ENCODE measurements around the gene FGF1. TPM values are rescaled to one million over a fixed set of nuclear protein-coding genes. Genes with fewer than 3 reads are reported as not detected.

The FGF1 gene
- total and polyA plus RNA-seq, 2 donors (not counting 3 experiments of a cell fraction or from before 2014, with no cell fraction given), result not detected

DNA sequence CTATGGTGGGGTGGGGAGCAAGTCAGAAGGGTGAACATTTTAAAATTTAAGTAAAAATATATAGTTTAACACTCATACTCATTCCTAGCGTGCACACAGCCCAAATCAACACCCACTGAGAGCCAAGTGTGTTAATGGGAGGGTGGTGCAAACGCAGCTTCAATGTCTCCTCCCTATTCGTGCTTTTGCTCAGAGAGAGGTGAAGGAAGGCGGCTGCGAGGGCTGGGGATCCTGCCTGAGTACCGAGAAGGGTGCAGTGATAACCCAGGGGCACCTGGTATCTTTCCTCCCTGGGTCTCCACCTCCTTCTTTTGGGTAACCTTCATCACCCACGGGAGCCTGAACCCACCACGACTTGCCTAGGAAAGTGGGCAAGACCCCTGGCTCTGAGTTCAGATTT lies 35.0 kb downstream of the FGF1 start:
- H2AFZ ChIP-seq (ENCODE audit: low read depth, low read length), result no peak overlapping the region
- H3K4me3 ChIP-seq (replicated peaks in 1 of 3; ENCODE audit: insufficient read depth in 1 of 3, low read depth in 1 of 3, low read length in 3 of 3), result no peak overlapping the region
- H3K4me2 ChIP-seq (ENCODE audit: insufficient read depth, low read length), result no peak overlapping the region
- peaks cover 2 to 10% of the 10 kb centered on the region in 2 experiments for H3K27me3 ChIP-seq (ENCODE audit: control insufficient read depth in 2 of 2, insufficient read depth in 2 of 2, low read length in 2 of 2)
- no peak overlapping the region for H3K9ac ChIP-seq (replicated peaks; ENCODE audit: extremely low read depth, insufficient read depth, low read length)
- no peaks in the 10 kb centered on the region for H3K4me1 ChIP-seq (ENCODE audit: control insufficient read depth, extremely low read depth, insufficient read depth, low read length)
- DNase-seq (ENCODE audit: low read depth, low spot score) (no peak), FAIRE-seq (no peak)
- H3K27ac ChIP-seq (ENCODE audit: insufficient read depth, low read depth, low read length), result no peak overlapping the region
- H3K9me3 ChIP-seq (replicated peaks; ENCODE audit: control insufficient read depth, insufficient read depth, low read length), result no peaks in the 10 kb centered on the region
- dilution Hi-C loops (cut with MboI; ENCODE audit: extremely low pct_ligation_motif_present, low sequenced_read_pairs) (no loop called here), intact Hi-C loops (cut with micrococcal nuclease) (no loop called here)
- POLR2A ChIA-PET, result no interaction called here
- no peak for TF ChIP-seq EZH2 (IDR thresholded peaks at IDR 0.05; ENCODE audit: borderline replicate concordance, low read depth, low read length, severe bottlenecking)
- no peak for TF ChIP-seq GATA2 (IDR thresholded peaks at IDR 0.05; ENCODE audit: insufficient read depth, insufficient read length, low read depth, low read length)
- TF ChIP-seq POLR2AphosphoS5 (IDR thresholded peaks at IDR 0.05; ENCODE audit: insufficient read depth, low read depth, low read length), result no peak
- TF ChIP-seq JUN (IDR thresholded peaks at IDR 0.05; ENCODE audit: borderline replicate concordance, insufficient read depth, insufficient read length, low read depth), result no peak
- TF ChIP-seq, protein P1, sequence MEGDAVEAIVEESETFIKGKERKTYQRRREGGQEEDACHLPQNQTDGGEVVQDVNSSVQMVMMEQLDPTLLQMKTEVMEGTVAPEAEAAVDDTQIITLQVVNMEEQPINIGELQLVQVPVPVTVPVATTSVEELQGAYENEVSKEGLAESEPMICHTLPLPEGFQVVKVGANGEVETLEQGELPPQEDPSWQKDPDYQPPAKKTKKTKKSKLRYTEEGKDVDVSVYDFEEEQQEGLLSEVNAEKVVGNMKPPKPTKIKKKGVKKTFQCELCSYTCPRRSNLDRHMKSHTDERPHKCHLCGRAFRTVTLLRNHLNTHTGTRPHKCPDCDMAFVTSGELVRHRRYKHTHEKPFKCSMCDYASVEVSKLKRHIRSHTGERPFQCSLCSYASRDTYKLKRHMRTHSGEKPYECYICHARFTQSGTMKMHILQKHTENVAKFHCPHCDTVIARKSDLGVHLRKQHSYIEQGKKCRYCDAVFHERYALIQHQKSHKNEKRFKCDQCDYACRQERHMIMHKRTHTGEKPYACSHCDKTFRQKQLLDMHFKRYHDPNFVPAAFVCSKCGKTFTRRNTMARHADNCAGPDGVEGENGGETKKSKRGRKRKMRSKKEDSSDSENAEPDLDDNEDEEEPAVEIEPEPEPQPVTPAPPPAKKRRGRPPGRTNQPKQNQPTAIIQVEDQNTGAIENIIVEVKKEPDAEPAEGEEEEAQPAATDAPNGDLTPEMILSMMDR (IDR thresholded peaks at IDR 0.05; ENCODE audit: extremely low read depth in 1 of 2, insufficient read depth in 1 of 2, low read depth in 1 of 2, low read length in 2 of 2), result no peak
- no peak for TF ChIP-seq POLR2A (IDR thresholded peaks at IDR 0.05; ENCODE audit: low read depth, low read length)
- no peak for TF ChIP-seq FOS (IDR thresholded peaks at IDR 0.05; ENCODE audit: borderline replicate concordance, insufficient read depth, low read length)
- no peak for TF ChIP-seq MYC (IDR thresholded peaks at IDR 0.05; ENCODE audit: low read depth, low read length)
- TF ChIP-seq, protein P2, sequence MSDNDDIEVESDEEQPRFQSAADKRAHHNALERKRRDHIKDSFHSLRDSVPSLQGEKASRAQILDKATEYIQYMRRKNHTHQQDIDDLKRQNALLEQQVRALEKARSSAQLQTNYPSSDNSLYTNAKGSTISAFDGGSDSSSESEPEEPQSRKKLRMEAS (IDR thresholded peaks at IDR 0.05; ENCODE audit: insufficient read depth, insufficient read length), result no peak
- no peaks in the 10 kb centered on the region for H3K79me2 ChIP-seq (ENCODE audit: control insufficient read depth, insufficient read depth, low read length)
- CTCF ChIA-PET, result interaction anchor here (1.6 to 2.1 kb wide), 2 partner anchors 12 to 62 kb away, joined by 4 to 12 read pairs; no protein-coding TSS in a partner anchor
- H3K36me3 ChIP-seq (ENCODE audit: control insufficient read depth in 2 of 2, extremely low read depth in 1 of 2, insufficient read depth in 2 of 2, low read length in 2 of 2), result no peaks in the 10 kb centered on the region
- no TSS peak for BruUV-seq (replicated peaks)
- H3K9me1 ChIP-seq (replicated peaks; ENCODE audit: control insufficient read depth, extremely low read depth, insufficient read depth, low read length), result no peaks in the 10 kb centered on the region
- H4K20me1 ChIP-seq (replicated peaks; ENCODE audit: control insufficient read depth, extremely low read depth, insufficient read depth, low read length), result no peaks in the 10 kb centered on the region

All from endothelial cell of umbilical vein (primary cell).